Peyer's patch (tissue), 4 donors: ENCODE data around the gene MTHFS. TPM values are rescaled to one million over a fixed set of nuclear protein-coding genes. Genes with fewer than 3 reads are reported as not detected.

Experiments used
- DNase-seq, 3 donors: peaks; one replicate each; pipeline ENCODE4 v3.0.0-alpha.2; 2017 to 2019
- H3K27ac ChIP-seq, 4 donors: fragments of 200-600 bp; sonication (generic); one replicate each; pipeline ENCODE4 v1.5.1; 2016 to 2019
- H3K27me3 ChIP-seq, 2 donors: fragments of 200-600 bp; sonication (generic); one replicate each; pipeline ENCODE4 v1.5.1; 2019
- H3K36me3 ChIP-seq, 3 donors: fragments of 200-600 bp; sonication (generic); one replicate each; pipeline ENCODE4 v1.5.1; 2016 to 2019
- H3K4me1 ChIP-seq, 4 donors: fragments of 200-600 bp; sonication (generic); one replicate each; pipeline ENCODE4 v1.5.1; 2016 to 2019
- H3K4me3 ChIP-seq, 4 donors: fragments of 200-600 bp; sonication (generic); 1 replicate in 3 of 4; 2 replicates in 1 of 4; pipeline ENCODE4 v1.5.1; 2016 to 2019; ENCODE audit warnings: mild to moderate bottlenecking in 1 of 4
- H3K9me3 ChIP-seq, 4 donors: fragments of 200-600 bp; sonication (generic); one replicate each; pipeline ENCODE4 v1.5.1; 2016 to 2019; ENCODE audit warnings: mild to moderate bottlenecking in 1 of 4
- POLR2A ChIP-seq, 2 donors: fragments of 450-650 bp; IDR thresholded peaks; one replicate each; pipeline ENCODE4 v1.5.1; 2017; ENCODE audit warnings: antibody characterized with exemption in 2 of 2, mild to moderate bottlenecking in 2 of 2, moderate library complexity in 2 of 2
- small RNA-seq, 2 donors: library from RNA; depleted of rRNA; stranded (forward); fragments of <200 nt; gene quantifications; one replicate each; pipeline ENCODE3, GENCODE V24; 2016
- total RNA-seq, 4 donors: library from RNA; depleted of rRNA; stranded (reverse); fragments of >200 nt; gene quantifications; one replicate each; pipeline ENCODE4 v1.1.0, GENCODE V29; 2016
- TF ChIP-seq, protein P1 (sequence below), 6 experiments: fragments of 450-650 bp in 4 of 6; fragments of 200-600 bp in 2 of 6; sonication (generic) in 1 of 6; IDR thresholded peaks; one replicate each; pipeline ENCODE4 v1.5.1; 2017 to 2019; ENCODE audit warnings: antibody characterized with exemption in 6 of 6, mild to moderate bottlenecking in 3 of 6, moderate library complexity in 1 of 6

The MTHFS gene
- total RNA-seq, 4 donors from 2014 or later: 26.7 to 49.9 (median 29.8) TPM; not detected in 1

DNA sequence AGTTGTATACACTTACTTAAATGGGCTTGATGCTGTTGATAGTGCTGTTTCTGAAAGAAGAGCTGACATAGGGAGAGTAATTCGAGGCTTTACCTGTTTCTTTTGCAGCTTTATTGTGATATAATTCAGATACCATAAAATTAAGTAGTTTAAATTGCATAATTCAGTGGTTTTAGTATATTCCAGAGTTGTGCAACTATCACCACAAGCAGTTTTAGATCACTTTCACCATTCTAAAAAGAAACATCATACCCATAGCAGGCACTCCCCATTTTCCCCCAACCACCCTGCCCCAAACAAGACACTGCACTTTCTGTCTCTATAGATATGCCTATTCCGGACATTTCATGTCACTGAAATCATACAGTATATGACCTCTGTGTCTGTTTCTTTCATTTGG is 98.5 kb downstream of the MTHFS start:
- H3K27ac ChIP-seq: no peak overlapping the region
- no peaks in the 10 kb centered on the region for H3K36me3 ChIP-seq
- no peaks in the 10 kb centered on the region for H3K27me3 ChIP-seq
- TF ChIP-seq POLR2A (IDR thresholded peaks at IDR 0.05): no peak
- TF ChIP-seq, protein P1, sequence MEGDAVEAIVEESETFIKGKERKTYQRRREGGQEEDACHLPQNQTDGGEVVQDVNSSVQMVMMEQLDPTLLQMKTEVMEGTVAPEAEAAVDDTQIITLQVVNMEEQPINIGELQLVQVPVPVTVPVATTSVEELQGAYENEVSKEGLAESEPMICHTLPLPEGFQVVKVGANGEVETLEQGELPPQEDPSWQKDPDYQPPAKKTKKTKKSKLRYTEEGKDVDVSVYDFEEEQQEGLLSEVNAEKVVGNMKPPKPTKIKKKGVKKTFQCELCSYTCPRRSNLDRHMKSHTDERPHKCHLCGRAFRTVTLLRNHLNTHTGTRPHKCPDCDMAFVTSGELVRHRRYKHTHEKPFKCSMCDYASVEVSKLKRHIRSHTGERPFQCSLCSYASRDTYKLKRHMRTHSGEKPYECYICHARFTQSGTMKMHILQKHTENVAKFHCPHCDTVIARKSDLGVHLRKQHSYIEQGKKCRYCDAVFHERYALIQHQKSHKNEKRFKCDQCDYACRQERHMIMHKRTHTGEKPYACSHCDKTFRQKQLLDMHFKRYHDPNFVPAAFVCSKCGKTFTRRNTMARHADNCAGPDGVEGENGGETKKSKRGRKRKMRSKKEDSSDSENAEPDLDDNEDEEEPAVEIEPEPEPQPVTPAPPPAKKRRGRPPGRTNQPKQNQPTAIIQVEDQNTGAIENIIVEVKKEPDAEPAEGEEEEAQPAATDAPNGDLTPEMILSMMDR (IDR thresholded peaks at IDR 0.05): no peak
- no peaks in the 10 kb centered on the region for H3K9me3 ChIP-seq
- H3K4me1 ChIP-seq: no peaks in the 10 kb centered on the region
- DNase-seq: no peak
- H3K4me3 ChIP-seq: no peak overlapping the region

Small RNAs within 50 kb of the gene (small RNA-seq; reads per million reads assigned to genes)
- gene RNU6-667P: 0 reads per million in 2 donors

Other genes with a start within 250 kb of the MTHFS start
- 10 to 100 TPM in 1 of 4 donors, 1 to 10 TPM in 1, not detected in 2; 3.8 to 21.5 TPM for gene BCL2A1, start 74.2 kb upstream of the MTHFS start, total RNA-seq
- gene ZFAND6, start 162.7 kb upstream of the MTHFS start, total RNA-seq: 100 to 1,000 TPM in 1 of 4 donors, 10 to 100 TPM in 3; 75.9 to 154 (median 81.0) TPM